Stimulated activated CD4-positive, alpha-beta T cell treated with anti-CD3 and anti-CD28 coated beads, Interleukin-2, amount 100 ng/mL, for 48 hours (primary cell): Measurements from ENCODE around the gene RMC1.
A peak's percentile ranks its signal among the peaks of the same experiment; 100 is the strongest.
"Not testable (repeated sequence)": the region's sequence is repeated elsewhere in the genome, so short reads cannot be mapped to it uniquely, and the experiment has no call there.

Experiments used
- DNase-seq, 2 donors: peaks; one replicate each; pipeline ENCODE4 v3.0.0-alpha.2; 2020

The RMC1 gene

GRCh38 chr18:23567671-23568070, 64.4 kb downstream of the RMC1 start:
- no peak for DNase-seq

- no peak for DNase-seq
Measured at GRCh38 chr18:23568281-23569138, 65.2 kb downstream of the RMC1 start.

GRCh38 chr18:23569299-23570063, 66.2 kb downstream of the RMC1 start:
- no peak for DNase-seq

GRCh38 chr18:23570912-23571504, 67.7 kb downstream of the RMC1 start:
- DNase-seq = no peak

- no peak for DNase-seq
Measured at GRCh38 chr18:23572012-23572411, 68.7 kb downstream of the RMC1 start.

- DNase-seq = no peak
Measured at GRCh38 chr18:23572570-23572969, 69.3 kb downstream of the RMC1 start.

GRCh38 chr18:23573020-23573419, 69.7 kb downstream of the RMC1 start:
- DNase-seq = no peak

- peak in 1 of 2 donors; percentile 17 for DNase-seq
Measured at GRCh38 chr18:23573626-23574431, 70.5 kb downstream of the RMC1 start.

- no peak for DNase-seq
Measured at GRCh38 chr18:23574611-23575308, 71.4 kb downstream of the RMC1 start.

- no peak for DNase-seq
Measured at GRCh38 chr18:23575309-23575651, 72.0 kb downstream of the RMC1 start.

- DNase-seq = not testable (repeated sequence)
Measured at GRCh38 chr18:23577521-23577920, 74.2 kb downstream of the RMC1 start.

GRCh38 chr18:23578067-23578701, 74.9 kb downstream of the RMC1 start:
- DNase-seq = no peak

GRCh38 chr18:23578891-23579653, 75.8 kb downstream of the RMC1 start:
- DNase-seq = no peak

GRCh38 chr18:23580677-23581367, 77.5 kb downstream of the RMC1 start:
- no peak for DNase-seq
